HG02642 (cell line): Measurements from ENCODE around the gene CIAO2B.
"Not testable (repeated sequence)": the region's sequence is repeated elsewhere in the genome, so short reads cannot be mapped to it uniquely, and the experiment has no call there.

Source experiments
- ATAC-seq: cut with Tn5 transposase; IDR thresholded peaks from one replicate; pipeline ENCODE4 v1.9.1; 2021; ENCODE audit warnings: mild to moderate bottlenecking; ENCODE audit not compliant: unreplicated experiment, poor library complexity

Gene CIAO2B

DNA sequence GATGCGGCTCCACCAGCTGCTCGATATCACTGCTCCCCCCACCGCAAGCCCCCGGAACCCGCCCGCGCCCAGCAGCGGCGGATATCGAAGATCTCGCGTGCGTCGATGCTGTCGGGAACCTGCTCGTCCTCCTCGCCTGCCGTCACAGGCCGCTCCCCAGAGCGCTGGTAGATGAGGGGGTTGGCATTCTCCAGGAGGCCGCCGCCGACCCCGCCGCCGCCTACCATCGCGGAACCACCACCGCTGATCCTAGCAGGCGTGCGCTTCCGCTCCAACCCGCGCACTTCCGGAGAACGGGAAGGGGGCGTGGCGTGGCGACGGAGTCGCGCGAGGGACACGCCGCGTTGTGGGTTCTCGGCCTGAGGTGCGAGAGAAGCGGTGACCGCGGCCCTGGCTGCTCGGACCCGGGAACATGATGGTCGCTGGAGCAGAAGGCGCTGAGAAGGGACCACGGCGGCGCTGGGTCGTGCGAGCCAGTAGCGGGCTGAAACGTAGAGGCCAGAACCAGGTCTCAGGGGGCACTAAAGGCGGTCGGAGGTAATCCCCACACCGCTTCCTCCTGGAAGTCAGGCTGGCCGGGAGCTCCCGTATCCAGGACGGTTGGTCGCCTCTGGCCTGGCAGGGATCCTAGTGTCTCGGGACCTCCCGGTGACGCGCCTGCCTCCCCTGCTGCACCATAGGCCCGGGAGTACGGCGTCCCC lies at the start of gene CIAO2B:
Gene CIAO2B, minus strand, starts transcription at position 265 of the 701 bp plus-strand sequence. Its CDS starts 38 bp downstream, at position 227.
- peak; percentile 84 for ATAC-seq

- no peak for ATAC-seq
These were observed 48.8 kb upstream of the CIAO2B start for GRCh38 chr16:66983033-66983432.

GRCh38 chr16:66979011-66979717 lies 45.0 kb upstream of the CIAO2B start:
- no peak for ATAC-seq

- ATAC-seq = peak; percentile 86
These were observed 43.3 kb upstream of the CIAO2B start for GRCh38 chr16:66977341-66978113.

GRCh38 chr16:66976746-66977145 lies 42.5 kb upstream of the CIAO2B start:
- no peak for ATAC-seq

DNA sequence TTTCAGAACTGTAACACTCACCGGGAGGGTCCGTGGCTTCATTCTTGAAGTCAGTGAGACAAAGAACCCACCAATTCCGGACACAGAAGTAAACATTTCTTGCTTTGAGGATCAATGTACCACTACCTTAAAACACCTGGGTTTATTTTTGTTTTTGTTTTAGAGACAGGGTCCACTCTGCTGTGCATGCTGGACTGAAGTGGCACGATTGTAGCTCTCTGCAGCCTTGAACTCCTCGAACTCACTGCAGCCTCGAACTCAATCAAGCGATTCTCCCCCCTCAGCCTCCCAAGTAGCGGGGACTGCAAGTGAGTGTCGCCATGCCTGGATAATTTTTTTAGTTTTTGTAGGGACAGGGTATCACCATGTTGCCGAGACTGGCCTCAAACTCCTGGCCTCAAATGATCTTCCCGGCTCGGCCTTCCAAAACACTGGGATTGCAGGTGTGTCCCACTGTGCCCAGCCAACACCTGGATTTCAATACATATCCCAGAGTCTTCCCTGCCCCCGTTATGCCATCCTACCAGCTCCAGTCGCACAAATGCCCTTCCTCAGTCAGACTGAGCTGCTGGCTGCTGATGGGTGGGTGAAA lies 41.2 kb upstream of the CIAO2B start:
- ATAC-seq = no peak

GRCh38 chr16:66974932-66975246 lies 40.7 kb upstream of the CIAO2B start:
- ATAC-seq = not testable (repeated sequence)

DNA sequence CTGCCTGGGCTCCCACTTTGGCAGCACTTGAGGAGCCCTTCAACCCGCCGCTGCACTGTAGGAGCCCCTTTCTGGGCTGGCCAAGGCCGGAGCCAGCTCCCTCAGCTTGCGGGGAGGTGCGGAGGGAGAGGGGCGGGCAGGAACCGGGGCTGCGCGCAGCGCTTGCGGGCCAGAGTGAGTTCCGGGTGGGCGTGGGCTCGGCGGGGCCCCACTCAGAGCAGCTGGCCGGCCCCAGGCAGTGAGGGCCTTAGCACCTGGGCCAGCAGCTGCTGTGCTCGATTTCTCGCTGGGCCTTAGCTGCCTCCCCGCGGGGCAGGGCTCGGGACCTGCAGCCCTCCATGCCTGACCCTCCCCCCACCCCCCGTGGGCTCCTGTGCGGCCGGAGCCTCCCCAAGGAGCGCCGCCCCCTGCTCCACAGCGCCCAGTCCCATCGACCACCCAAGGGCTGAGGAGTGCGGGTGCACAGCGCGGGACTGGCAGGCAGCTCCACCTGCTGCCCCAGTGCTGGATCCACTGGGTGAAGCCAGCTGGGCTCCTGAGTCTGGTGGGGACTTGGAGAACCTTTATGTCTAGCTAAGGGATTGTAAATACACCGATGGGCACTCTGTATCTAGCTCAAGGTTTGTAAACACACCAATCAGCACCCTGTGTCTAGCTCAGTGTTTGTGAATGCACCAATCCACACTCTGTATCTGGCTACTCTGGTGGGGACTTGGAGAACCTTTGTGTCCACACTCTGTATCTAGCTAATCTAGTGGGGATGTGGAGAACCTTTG lies 40.1 kb upstream of the CIAO2B start:
- ATAC-seq = not testable (repeated sequence)

GRCh38 chr16:66973716-66974115 lies 39.5 kb upstream of the CIAO2B start:
- no peak for ATAC-seq

DNA sequence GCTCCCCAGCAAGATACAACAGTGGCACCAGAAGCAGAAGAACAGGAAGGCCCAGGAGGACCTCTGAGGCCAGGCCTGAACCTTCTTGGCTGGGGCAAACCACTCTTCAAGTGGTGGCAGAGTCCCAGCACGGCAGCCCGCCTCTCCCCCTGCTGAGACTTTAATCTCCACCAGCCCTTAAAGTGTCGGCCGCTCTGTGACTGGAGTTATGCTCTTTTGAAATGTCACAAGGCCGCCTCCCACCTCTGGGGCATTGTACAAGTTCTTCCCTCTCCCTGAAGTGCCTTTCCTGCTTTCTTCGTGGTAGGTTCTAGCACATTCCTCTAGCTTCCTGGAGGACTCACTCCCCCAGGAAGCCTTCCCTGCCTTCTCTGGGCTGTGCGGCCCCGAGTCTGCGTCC lies 38.8 kb upstream of the CIAO2B start:
- ATAC-seq = no peak

- no peak for ATAC-seq
These were observed 36.8 kb upstream of the CIAO2B start for GRCh38 chr16:66970775-66971720.

- no peak for ATAC-seq
These were observed 34.6 kb upstream of the CIAO2B start for GRCh38 chr16:66968847-66969246.

GRCh38 chr16:66964049-66964448 lies 29.8 kb upstream of the CIAO2B start:
- no peak for ATAC-seq

DNA sequence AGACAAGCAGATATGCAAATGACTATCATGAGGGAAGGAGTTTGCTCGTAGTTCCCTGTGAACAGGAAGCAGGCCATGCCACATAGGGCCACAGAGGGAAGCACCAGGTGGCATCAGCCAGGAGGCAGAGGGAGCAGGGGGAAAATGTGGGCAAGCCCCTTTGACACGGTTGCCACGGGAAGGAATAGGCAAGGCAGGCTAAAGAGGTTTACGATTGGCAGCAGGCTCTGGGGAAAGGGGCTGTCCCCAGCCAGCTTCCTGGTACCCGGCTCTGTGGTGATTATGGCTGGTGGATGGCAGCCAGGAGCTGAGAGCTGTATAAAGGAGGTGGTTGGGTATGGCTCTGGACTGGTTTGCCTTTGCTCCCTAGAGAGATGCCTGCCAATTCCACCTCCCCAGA lies 27.7 kb upstream of the CIAO2B start:
- ATAC-seq = no peak

DNA sequence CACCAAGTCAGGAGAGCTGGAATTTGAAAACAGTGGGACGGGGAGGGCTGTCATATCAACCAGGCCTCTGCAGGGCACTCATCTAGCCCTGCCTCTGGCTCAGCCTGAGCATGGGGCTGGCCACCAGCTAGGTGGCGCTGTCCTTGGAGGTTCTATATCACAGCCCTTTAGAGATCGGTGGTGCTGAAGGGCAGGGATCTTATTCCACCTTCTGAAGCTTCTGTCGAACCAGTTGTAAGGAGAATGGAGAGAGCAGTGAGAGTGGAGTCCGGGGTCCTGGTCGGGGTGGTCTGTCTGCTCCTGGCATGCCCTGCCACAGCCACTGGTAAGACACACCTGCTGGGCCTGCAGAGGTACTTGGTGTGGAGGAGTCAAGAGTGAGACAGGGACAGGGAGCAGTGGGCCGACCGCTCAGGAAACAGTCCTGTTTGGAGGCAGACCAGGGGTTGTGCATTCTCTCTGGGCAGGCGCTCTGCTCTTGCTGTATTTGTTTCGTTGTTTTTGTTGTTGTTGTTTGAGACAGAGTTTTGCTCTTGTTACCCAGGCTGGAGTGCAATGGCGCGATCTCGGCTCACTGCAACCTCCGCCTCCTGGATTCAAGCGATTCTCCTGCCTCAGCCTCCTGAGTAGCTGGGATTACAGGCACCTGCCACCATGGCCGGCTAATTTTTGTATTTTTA lies 27.0 kb upstream of the CIAO2B start, which contains the start of gene CES3:
Gene CES3, plus strand, starts transcription at position 202 of the 680 bp plus-strand sequence. Its CDS starts 42 bp downstream, at position 244.
- ATAC-seq = peak; percentile 79

GRCh38 chr16:66960270-66960669 lies 26.1 kb upstream of the CIAO2B start:
- ATAC-seq = no peak

DNA sequence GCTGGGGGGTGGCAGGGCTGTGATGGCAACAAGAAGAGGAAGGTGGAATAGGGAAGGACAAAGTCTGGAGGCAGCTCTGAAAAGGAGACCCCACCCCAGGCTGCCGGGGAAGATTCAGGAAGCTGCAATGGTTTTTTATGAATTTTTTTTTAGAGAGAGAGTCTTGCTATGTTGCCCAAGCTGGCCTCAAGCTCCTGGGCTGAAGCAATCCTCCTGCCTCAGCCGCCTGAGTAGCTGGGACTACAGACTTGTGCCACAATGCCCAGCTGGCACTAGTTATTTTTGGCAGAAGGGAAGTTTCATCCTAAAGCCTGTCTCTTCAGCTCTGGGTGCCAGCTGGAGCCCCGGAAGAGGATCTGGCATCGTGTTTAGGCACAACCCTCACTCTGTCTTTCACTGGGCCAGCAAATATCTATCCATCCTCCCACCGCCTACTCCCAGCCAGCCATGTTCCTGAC lies 25.5 kb upstream of the CIAO2B start:
- no peak for ATAC-seq
